ENCODE results near the gene GRIN1.

Gene GRIN1

GRCh38 chr9:137139468-137140150, 655 bp downstream of the GRIN1 start:
- no peak for DNase-seq (ENCODE audit: low spot score)
- TF ChIP-seq, protein P1, sequence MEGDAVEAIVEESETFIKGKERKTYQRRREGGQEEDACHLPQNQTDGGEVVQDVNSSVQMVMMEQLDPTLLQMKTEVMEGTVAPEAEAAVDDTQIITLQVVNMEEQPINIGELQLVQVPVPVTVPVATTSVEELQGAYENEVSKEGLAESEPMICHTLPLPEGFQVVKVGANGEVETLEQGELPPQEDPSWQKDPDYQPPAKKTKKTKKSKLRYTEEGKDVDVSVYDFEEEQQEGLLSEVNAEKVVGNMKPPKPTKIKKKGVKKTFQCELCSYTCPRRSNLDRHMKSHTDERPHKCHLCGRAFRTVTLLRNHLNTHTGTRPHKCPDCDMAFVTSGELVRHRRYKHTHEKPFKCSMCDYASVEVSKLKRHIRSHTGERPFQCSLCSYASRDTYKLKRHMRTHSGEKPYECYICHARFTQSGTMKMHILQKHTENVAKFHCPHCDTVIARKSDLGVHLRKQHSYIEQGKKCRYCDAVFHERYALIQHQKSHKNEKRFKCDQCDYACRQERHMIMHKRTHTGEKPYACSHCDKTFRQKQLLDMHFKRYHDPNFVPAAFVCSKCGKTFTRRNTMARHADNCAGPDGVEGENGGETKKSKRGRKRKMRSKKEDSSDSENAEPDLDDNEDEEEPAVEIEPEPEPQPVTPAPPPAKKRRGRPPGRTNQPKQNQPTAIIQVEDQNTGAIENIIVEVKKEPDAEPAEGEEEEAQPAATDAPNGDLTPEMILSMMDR (IDR thresholded peaks at IDR 0.05; ENCODE audit: extremely low read depth, insufficient read depth, missing control alignments) = no peak
- in situ Hi-C loops (cut with MboI; ENCODE audit: low pct_unique_long_range_greater_than_20kb, low sequenced_read_pairs, unreplicated experiment) = no loop called here

DNA sequence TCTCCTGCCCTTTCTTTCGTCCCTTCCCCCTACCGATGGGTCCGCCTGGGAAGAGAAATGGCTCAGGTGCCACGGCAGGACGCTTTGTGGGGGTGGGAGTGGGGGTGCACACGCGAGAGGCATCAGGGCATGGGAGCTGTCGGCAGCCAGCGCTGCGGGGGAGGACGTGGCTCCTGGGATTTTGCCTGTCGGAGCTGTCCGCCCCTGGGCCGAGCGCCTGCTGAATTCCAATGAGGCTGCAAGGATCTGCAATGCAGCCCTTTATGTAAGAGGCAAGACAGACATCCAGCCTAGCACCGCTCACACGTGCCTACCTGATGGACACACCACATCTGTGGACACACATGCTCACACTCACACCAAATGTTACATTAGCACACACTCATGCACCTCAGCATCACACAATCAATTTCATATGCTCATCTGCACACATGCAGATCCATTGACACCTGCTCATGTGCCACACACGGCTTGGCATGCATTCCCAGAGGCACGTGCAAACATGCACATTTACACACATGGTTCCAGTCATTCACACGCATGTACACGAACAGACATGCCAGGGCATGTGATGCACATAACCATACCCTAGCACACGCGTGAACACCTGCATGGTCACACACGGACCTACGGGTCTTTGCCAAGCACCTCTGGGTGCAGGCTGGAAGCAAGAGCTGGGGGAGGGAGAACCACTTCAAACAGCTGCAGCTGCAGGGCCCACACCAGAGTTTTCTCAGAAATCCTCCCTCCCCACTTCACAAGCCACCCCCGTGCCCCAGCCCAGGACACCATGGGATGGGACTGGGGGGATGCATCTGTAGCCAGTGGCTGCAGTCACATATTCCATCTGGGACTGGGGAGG, 1.4 kb downstream of the GRIN1 start:
- no peak for DNase-seq (ENCODE audit: low spot score)
- TF ChIP-seq, protein P1 (IDR thresholded peaks at IDR 0.05; ENCODE audit: extremely low read depth, insufficient read depth, missing control alignments) = no peak
- in situ Hi-C loops (cut with MboI; ENCODE audit: low pct_unique_long_range_greater_than_20kb, low sequenced_read_pairs, unreplicated experiment) = no loop called here

GRCh38 chr9:137141050-137141810, 2.3 kb downstream of the GRIN1 start:
- in situ Hi-C loops (cut with MboI; ENCODE audit: low pct_unique_long_range_greater_than_20kb, low sequenced_read_pairs, unreplicated experiment) = no loop called here

DNA sequence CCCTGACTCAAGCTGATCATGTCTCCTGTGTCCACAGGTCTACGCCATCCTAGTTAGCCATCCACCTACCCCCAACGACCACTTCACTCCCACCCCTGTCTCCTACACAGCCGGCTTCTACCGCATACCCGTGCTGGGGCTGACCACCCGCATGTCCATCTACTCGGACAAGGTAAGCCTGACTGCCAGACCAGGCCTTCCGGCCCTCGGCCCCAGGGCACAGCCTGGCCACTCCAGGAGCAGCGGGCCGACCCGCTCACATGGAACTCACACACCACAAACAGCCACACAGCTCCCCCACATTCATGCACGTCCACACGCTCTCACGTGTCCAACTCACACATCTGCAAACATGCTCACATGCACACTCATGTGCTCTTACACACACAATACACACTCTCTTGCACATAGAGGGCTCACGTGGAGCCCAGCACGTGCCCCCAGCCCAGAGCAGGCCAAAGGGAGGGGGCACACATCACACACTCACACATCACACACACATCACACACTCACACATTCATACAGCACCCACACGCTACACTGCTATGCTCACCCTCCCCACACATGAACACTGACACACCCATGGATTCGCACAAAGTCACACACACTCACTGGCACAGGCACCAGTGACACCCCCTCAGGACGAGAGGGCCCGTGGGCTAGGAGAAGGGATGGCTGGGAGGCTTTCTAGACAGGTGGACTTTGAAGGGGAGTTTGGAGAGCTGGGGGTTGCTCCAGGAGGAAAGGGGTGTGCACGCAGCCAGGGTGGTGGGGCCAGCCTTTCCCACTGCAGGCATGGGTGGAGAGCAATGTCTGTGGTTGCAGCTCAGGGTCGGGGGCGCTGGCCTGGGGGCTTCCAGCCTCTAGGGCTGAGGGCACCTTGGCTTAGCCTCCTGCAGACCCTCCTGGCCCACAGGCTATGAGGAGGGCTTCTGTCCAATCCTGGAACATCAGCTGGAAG, 3.3 kb downstream of the GRIN1 start:
- in situ Hi-C loops (cut with MboI; ENCODE audit: low pct_unique_long_range_greater_than_20kb, low sequenced_read_pairs, unreplicated experiment) = no loop called here
- no peak for DNase-seq (ENCODE audit: low spot score)
- TF ChIP-seq, protein P1 (IDR thresholded peaks at IDR 0.05; ENCODE audit: extremely low read depth, insufficient read depth, missing control alignments) = no peak

More at GRCh38 chr9:137141050-137141810, 2.3 kb downstream of the GRIN1 start:
- TF ChIP-seq, protein P1 (IDR thresholded peaks at IDR 0.05; ENCODE audit: extremely low read depth, insufficient read depth, missing control alignments) = no peak
- no peak for DNase-seq (ENCODE audit: low spot score)

DNA sequence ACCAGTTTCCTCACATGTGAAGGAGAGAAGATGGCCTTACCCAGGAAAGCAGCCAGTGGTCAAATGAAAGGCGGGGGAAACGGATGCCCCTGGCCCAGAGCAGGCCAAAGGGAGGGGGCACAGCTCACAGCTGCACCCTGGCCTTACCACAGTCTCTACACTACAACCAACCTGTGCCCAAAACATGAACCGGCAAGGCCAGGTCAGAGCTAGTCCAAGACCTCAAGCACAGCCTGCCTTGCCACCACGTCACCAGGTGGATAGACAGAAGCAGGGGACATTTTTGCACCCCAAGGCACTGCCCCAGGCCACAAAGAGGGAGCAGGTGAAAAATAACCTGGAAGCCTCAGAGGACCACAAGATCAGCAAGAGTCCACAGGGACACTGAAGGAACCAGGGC, 4.5 kb downstream of the GRIN1 start:
- TF ChIP-seq, protein P1 (IDR thresholded peaks at IDR 0.05; ENCODE audit: extremely low read depth, insufficient read depth, missing control alignments) = no peak
- no peak for DNase-seq (ENCODE audit: low spot score)
- in situ Hi-C loops (cut with MboI; ENCODE audit: low pct_unique_long_range_greater_than_20kb, low sequenced_read_pairs, unreplicated experiment) = no loop called here

Data from GM13977 (cell line).